Caco-2 (cell line): ENCODE data around the gene ZNF761. TPM values are rescaled to one million over a fixed set of nuclear protein-coding genes. Genes with fewer than 3 reads are reported as not detected.

ENCODE experiments used
- BruUV-seq: library from RNA; stranded (reverse); fragments of 400-500 nt; replicated peaks from 2 replicates; lab custom pipeline; 2021; lab: Mats Ljungman, UMichigan
- CTCF ChIA-PET: fragments of 300-600 bp; sonication (Branson Sonifier 250); formaldehyde crosslinking; loops from one replicate; lab custom pipeline; 2022; ENCODE audit warnings: antibody characterized with exemption; lab: Charles Lee
- POLR2A ChIA-PET: fragments of 300-600 bp; sonication (Branson Sonifier 250); formaldehyde crosslinking; loops from one replicate; lab custom pipeline; 2022; ENCODE audit warnings: antibody characterized with exemption; lab: Charles Lee
- DNase-seq, 2 experiments: peaks; one replicate each; pipeline versions ENCODE4 v3.0.0 to v3.0.0-alpha.2; 2020 to 2022
- H3K27me3 ChIP-seq: replicated peaks from 2 replicates; pipeline ENCODE4 v1.6.0; 2011; ENCODE audit warnings: low read length; ENCODE audit not compliant: control insufficient read depth, insufficient read depth
- H3K36me3 ChIP-seq: 2 replicates; pipeline ENCODE4 v1.5.1; 2011; ENCODE audit warnings: low read length; ENCODE audit not compliant: control insufficient read depth, insufficient read depth
- H3K4me1 ChIP-seq: fragments of 250-450 bp; sonication (Bioruptor Pico); 2 replicates; pipeline ENCODE4 v1.5.1; 2020; ENCODE audit warnings: mild to moderate bottlenecking
- H3K4me3 ChIP-seq: 2 replicates; pipeline ENCODE4 v1.5.1; 2011; ENCODE audit warnings: low read depth, mild to moderate bottlenecking, control low read depth, low read length
- H3K9me3 ChIP-seq: fragments of 250-450 bp; sonication (Bioruptor Pico); 2 replicates; pipeline ENCODE4 v1.5.1; 2020; ENCODE audit warnings: mild to moderate bottlenecking, moderate library complexity
- H3K27ac Mint-ChIP-seq: one replicate; pipeline ENCODE4 v1.8.0; 2022; ENCODE audit warnings: mixed read lengths; ENCODE audit not compliant: unreplicated experiment
- H3K27me3 Mint-ChIP-seq: one replicate; pipeline ENCODE4 v1.8.0; 2022; ENCODE audit warnings: mixed read lengths; ENCODE audit not compliant: insufficient read depth, unreplicated experiment
- H3K36me3 Mint-ChIP-seq: one replicate; pipeline ENCODE4 v1.8.0; 2022; ENCODE audit warnings: mild to moderate bottlenecking, mixed read lengths; ENCODE audit not compliant: insufficient read depth, unreplicated experiment
- H3K4me1 Mint-ChIP-seq: one replicate; pipeline ENCODE4 v1.8.0; 2022; ENCODE audit warnings: low read depth, mixed read lengths; ENCODE audit not compliant: unreplicated experiment
- H3K4me3 Mint-ChIP-seq: one replicate; pipeline ENCODE4 v1.8.0; 2022; ENCODE audit warnings: mild to moderate bottlenecking, moderate library complexity, mixed read lengths; ENCODE audit not compliant: unreplicated experiment
- H3K9me3 Mint-ChIP-seq: one replicate; pipeline ENCODE4 v1.8.0; 2022; ENCODE audit warnings: mixed read lengths; ENCODE audit not compliant: unreplicated experiment
- intact Hi-C: fragments of 100-400 bp; cut with micrococcal nuclease; formaldehyde crosslinking; loops from one replicate; pipeline ENCODE4 v1.10.0; 2022; ENCODE audit not compliant: unreplicated experiment
- total RNA-seq: library from RNA; stranded (reverse); gene quantifications from 2 replicates; pipeline ENCODE4 v1.2.3, GENCODE V29; 2022
- TF ChIP-seq, protein P1 (sequence below), 2 experiments: fragments of 200-600 bp in 1 of 2; IDR thresholded peaks; 1 replicate in 1 of 2; 2 replicates in 1 of 2; pipeline versions ENCODE4 v1.5.1 to v1.8.0; 2011 to 2022; ENCODE audit warnings: antibody characterized with exemption in 1 of 2, control low read depth in 1 of 2, inconsistent platforms in 1 of 2, low read depth in 1 of 2, low read length in 1 of 2, mild to moderate bottlenecking in 1 of 2, moderate library complexity in 1 of 2; ENCODE audit not compliant: insufficient read depth in 1 of 2, severe bottlenecking in 1 of 2, unreplicated experiment in 1 of 2

The ZNF761 gene
- total RNA-seq, 1 experiment from 2014 or later = 20.0 TPM

DNA sequence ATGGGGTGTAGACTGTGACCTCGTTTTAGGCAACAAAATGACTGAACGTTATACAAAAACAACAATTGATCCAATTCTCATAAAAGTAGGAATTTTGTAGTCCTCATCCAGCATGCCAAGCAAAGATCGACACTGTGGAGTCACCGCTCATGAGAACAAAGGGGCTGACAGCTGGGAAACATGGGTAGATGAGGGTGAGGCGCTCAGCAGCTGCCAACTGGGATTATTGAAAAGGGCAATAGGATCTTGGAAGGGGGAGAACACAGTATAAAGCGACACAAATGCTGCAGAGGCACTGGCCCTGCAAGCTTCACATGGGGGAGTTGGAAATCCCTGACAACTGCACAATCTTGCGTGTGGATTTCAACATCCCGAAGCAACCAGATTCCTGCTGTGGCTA, 42.2 kb upstream of the ZNF761 start:
- H3K4me1 Mint-ChIP-seq = peaks cover 1% of the 10 kb centered on the region
- no peak overlapping the region for H3K4me3 Mint-ChIP-seq

DNA sequence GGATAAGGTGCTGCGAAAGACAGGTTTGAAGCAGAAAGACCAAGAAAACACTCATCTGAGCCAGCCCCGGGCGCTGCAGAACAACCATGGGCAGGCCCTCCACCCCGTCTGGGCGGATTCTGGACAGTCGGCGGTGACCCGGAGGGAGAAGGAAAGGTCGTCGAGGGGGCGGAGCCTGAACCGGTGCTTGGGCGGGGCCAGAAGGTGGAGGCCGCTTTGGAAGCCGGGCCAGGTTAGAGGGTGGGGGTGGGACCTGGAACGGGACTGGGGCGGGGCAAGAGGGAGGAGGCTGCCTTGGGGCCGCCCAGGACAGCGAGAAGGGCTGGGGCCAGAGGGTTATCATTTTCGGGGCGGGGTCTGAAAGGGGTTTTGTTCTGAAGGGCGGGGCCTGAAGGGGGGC, 41.8 kb upstream of the ZNF761 start:
- CTCF ChIA-PET = interaction anchor here (0.5 kb wide), 1 partner anchor 512 kb away, joined by 5 read pairs; no protein-coding TSS in a partner anchor
- DNase-seq = no peak
- H3K4me1 ChIP-seq = no peaks in the 10 kb centered on the region
- H3K4me3 Mint-ChIP-seq = no peak overlapping the region
- peaks cover 29% of the 10 kb centered on the region for H3K9me3 ChIP-seq
- peaks cover 4% of the 10 kb centered on the region for H3K4me1 Mint-ChIP-seq
- no TSS peak for BruUV-seq
- H3K27ac Mint-ChIP-seq = peak overlapping the region; percentile 20
- POLR2A ChIA-PET = no interaction called here
- peaks cover 27% of the 10 kb centered on the region for H3K9me3 Mint-ChIP-seq
- H3K27me3 Mint-ChIP-seq = no peaks in the 10 kb centered on the region
- H3K27me3 ChIP-seq = no peaks in the 10 kb centered on the region
- H3K4me3 ChIP-seq = no peak overlapping the region
- intact Hi-C loops = no loop called here
- no peaks in the 10 kb centered on the region for H3K36me3 ChIP-seq
- peaks cover 27% of the 10 kb centered on the region for H3K36me3 Mint-ChIP-seq
- TF ChIP-seq, protein P1, sequence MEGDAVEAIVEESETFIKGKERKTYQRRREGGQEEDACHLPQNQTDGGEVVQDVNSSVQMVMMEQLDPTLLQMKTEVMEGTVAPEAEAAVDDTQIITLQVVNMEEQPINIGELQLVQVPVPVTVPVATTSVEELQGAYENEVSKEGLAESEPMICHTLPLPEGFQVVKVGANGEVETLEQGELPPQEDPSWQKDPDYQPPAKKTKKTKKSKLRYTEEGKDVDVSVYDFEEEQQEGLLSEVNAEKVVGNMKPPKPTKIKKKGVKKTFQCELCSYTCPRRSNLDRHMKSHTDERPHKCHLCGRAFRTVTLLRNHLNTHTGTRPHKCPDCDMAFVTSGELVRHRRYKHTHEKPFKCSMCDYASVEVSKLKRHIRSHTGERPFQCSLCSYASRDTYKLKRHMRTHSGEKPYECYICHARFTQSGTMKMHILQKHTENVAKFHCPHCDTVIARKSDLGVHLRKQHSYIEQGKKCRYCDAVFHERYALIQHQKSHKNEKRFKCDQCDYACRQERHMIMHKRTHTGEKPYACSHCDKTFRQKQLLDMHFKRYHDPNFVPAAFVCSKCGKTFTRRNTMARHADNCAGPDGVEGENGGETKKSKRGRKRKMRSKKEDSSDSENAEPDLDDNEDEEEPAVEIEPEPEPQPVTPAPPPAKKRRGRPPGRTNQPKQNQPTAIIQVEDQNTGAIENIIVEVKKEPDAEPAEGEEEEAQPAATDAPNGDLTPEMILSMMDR (IDR thresholded peaks at IDR 0.05; ENCODE audit: insufficient read depth in 1 of 2, low read depth in 1 of 2, low read length in 1 of 2, severe bottlenecking in 1 of 2, unreplicated experiment in 1 of 2) = no peak

More for the DNA sequence above, 42.2 kb upstream of the ZNF761 start:
- Histone ChIP-seq H3K4me3 (no peak overlapping the region), H3K4me1 (no peaks in the 10 kb centered on the region), H3K36me3 (no peaks in the 10 kb centered on the region), H3K9me3 (peaks cover 33% of the 10 kb centered on the region), H3K27me3 (no peaks in the 10 kb centered on the region)
- BruUV-seq = no TSS peak
- Mint-ChIP-seq H3K27me3 (no peaks in the 10 kb centered on the region), H3K36me3 (peaks cover 27% of the 10 kb centered on the region), H3K9me3 (peaks cover 31% of the 10 kb centered on the region), H3K27ac (peak overlapping the region; percentile 20)
- intact Hi-C loops = no loop called here
- ChIA-PET CTCF (interaction anchor here (0.5 kb wide), 1 partner anchor 512 kb away, joined by 5 read pairs; no protein-coding TSS in a partner anchor), POLR2A (no interaction called here)
- TF ChIP-seq, protein P1 (IDR thresholded peaks at IDR 0.05; ENCODE audit: insufficient read depth in 1 of 2, low read depth in 1 of 2, low read length in 1 of 2, severe bottlenecking in 1 of 2, unreplicated experiment in 1 of 2) = no peak
- DNase-seq = no peak

DNA sequence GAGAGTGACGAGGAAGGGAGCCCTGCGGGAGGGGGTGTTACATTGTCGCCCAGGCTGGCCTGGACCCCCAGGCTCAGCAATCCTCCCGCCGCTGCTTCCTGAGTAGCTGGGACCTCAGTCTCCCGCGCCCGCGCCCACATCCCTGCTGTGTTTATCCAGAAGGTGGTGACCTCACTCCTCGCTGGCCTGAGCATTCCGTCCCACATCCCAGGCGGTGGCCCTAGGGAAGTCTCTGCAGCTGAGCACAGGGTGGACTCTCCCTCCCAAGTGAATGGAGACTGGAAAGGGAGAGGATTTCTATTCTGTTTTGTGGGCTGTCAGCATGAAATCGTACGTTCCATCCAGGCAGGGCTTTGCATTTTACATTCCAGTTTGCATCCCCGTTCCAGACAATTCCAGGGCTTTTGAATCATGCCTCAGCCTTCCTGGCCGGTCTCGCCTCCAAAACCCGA, 37.2 kb upstream of the ZNF761 start:
- H3K9me3 Mint-ChIP-seq = no peaks in the 10 kb centered on the region
- Histone ChIP-seq H3K36me3 (peaks cover 2% of the 10 kb centered on the region; the same call in 1 of the 2 replicates), H3K27me3 (no peaks in the 10 kb centered on the region), H3K9me3 (peaks cover 19% of the 10 kb centered on the region), H3K4me1 (peaks cover 8% of the 10 kb centered on the region), H3K4me3 (peak overlapping the region; percentile 83)
- H3K27me3 Mint-ChIP-seq = no peaks in the 10 kb centered on the region
- H3K27ac Mint-ChIP-seq = peak overlapping the region; percentile 65
- ChIA-PET CTCF (interaction anchor here (0.6 kb wide), 1 partner anchor 672 kb away, joined by 5 read pairs; no protein-coding TSS in a partner anchor), POLR2A (interaction anchor here (0.6 kb wide), 2 partner anchors 80 to 126 kb away, joined by 3 read pairs; no protein-coding TSS in a partner anchor)
- H3K4me3 Mint-ChIP-seq = peak overlapping the region; percentile 77
- H3K36me3 Mint-ChIP-seq = peaks cover 38% of the 10 kb centered on the region
- intact Hi-C loops = loop anchor here (2.0 kb wide), 1 partner anchor 62 kb away; the partner anchor contains the start of gene ZNF845
- peak in 1 of 2 experiments; percentile 52 for DNase-seq
- BruUV-seq = no TSS peak
- TF ChIP-seq, protein P1 (IDR thresholded peaks at IDR 0.05; ENCODE audit: insufficient read depth in 1 of 2, low read depth in 1 of 2, low read length in 1 of 2, severe bottlenecking in 1 of 2, unreplicated experiment in 1 of 2) = no peak
- H3K4me1 Mint-ChIP-seq = peaks cover 19% of the 10 kb centered on the region
